NB4 (cell line): ENCODE measurements around the gene UNC5B.

Source experiments
- POLR2A ChIP-seq: IDR thresholded peaks from 2 replicates; pipeline ENCODE4 v1.6.1; 2011; ENCODE audit warnings: mild to moderate bottlenecking; ENCODE audit not compliant: insufficient read length; ENCODE audit errors: extremely low read depth
- TF ChIP-seq, protein P1 (sequence below): IDR thresholded peaks from one replicate; pipeline ENCODE4 v1.5.1; 2012; ENCODE audit warnings: low read depth, low read length
- TF ChIP-seq, protein P2 (sequence below): IDR thresholded peaks from 2 replicates; pipeline ENCODE4 v1.6.1; 2011; ENCODE audit warnings: low read depth, low read length

DNA sequence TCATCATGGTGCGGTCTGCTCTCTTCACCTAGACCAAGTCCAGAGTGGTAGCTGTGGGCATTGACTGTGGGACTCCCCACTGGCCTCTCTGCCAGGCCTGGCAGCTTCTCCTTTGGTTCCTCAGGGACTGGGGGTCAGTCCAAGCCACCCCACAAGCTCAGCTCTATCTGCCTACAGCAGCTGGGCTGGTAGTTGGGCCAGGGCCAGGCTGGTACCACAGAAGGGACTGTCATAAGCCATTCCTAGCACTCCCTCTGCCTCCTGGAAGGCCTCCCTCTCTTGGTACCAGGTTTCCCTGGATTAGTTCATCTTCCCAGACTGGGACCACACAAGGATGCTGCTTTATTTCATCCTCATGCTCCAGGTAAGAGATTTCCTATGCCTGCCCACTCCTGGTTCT, 24.2 kb upstream of the UNC5B start:
- TF ChIP-seq, protein P1, sequence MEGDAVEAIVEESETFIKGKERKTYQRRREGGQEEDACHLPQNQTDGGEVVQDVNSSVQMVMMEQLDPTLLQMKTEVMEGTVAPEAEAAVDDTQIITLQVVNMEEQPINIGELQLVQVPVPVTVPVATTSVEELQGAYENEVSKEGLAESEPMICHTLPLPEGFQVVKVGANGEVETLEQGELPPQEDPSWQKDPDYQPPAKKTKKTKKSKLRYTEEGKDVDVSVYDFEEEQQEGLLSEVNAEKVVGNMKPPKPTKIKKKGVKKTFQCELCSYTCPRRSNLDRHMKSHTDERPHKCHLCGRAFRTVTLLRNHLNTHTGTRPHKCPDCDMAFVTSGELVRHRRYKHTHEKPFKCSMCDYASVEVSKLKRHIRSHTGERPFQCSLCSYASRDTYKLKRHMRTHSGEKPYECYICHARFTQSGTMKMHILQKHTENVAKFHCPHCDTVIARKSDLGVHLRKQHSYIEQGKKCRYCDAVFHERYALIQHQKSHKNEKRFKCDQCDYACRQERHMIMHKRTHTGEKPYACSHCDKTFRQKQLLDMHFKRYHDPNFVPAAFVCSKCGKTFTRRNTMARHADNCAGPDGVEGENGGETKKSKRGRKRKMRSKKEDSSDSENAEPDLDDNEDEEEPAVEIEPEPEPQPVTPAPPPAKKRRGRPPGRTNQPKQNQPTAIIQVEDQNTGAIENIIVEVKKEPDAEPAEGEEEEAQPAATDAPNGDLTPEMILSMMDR, result no peak
- no peak for TF ChIP-seq POLR2A
- TF ChIP-seq, protein P2, sequence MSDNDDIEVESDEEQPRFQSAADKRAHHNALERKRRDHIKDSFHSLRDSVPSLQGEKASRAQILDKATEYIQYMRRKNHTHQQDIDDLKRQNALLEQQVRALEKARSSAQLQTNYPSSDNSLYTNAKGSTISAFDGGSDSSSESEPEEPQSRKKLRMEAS, result no peak
